Measurements from ENCODE around the gene ITGB6.

GRCh38 chr2:160194946-160195345, 5.1 kb downstream of the ITGB6 start:
- TF ChIP-seq CTCF (IDR thresholded peaks at IDR 0.05) (no peak), POLR2A (IDR thresholded peaks at IDR 0.05) (no peak)

Measured in testis (tissue), 2 donors.